Pons (tissue), 1 donor: ENCODE measurements around the gene IRAK2.
"Not testable (repeated sequence)": the region's sequence is repeated elsewhere in the genome, so short reads cannot be mapped to it uniquely, and the experiment has no call there.

ENCODE experiments used
- DNase-seq: peaks from one replicate; pipeline ENCODE4 v3.0.0-alpha.2; 2016; ENCODE audit warnings: low spot score

Gene IRAK2

DNA sequence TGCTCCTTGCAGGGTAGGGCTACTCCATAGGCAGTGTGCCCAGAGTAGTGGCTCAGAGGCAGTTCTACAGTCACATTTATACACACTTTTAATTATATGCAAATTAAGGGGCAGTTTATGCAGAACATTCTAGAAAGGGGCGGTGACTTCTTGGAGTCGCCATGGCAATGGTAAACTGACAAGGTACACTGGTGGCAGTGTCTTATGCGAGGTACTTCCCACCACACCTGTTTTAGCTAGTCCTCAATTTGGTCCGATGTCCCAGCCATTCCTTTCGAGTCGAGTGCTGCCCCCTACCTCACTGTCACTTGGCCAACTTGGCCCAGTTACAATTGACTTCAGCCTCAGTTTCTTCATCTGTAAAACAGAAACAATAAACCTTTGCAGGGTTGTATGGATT, 3.8 kb upstream of the IRAK2 start:
- no peak for DNase-seq

- DNase-seq, result no peak
These were observed 2.5 kb upstream of the IRAK2 start for GRCh38 chr3:10162185-10162584.

DNA sequence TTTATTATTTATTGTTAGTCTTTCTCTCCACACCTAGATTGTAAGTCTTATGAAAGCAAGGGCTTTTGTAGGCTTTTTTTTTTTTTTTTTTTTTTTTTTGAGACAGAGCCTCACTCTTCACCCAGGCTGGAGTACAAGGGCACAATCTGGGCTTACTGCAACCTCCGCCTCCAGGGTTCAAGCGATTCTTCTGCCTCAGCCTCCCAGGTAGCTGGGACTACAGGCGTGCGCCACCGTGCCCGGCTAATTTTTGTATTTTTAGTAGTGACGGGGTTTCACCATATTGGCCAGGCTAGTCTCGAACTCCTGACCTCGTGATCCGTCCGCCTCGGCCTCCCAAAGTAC, 546 bp upstream of the IRAK2 start:
- DNase-seq, result not testable (repeated sequence)

DNA sequence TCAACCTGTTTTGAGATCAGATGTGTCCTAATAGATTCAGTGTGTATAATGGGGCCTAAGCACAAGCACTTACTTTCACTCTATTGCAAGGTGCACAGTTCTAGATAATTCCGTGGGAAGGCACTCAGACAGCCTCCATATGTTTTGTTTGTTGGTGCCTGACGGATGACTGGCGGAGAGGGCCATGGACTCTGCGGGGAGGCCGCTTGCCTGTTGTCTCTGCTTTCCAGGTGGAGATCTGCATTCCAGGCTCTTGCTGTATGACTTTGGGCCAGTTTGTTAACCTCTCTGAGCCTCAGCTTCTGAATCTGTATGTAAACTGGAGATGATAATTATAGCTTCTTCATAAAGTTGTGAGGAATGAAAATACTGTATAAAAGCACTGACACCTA, 1.5 kb downstream of the IRAK2 start:
- DNase-seq, result no peak

GRCh38 chr3:10169000-10169496, 4.3 kb downstream of the IRAK2 start:
- no peak for DNase-seq

DNA sequence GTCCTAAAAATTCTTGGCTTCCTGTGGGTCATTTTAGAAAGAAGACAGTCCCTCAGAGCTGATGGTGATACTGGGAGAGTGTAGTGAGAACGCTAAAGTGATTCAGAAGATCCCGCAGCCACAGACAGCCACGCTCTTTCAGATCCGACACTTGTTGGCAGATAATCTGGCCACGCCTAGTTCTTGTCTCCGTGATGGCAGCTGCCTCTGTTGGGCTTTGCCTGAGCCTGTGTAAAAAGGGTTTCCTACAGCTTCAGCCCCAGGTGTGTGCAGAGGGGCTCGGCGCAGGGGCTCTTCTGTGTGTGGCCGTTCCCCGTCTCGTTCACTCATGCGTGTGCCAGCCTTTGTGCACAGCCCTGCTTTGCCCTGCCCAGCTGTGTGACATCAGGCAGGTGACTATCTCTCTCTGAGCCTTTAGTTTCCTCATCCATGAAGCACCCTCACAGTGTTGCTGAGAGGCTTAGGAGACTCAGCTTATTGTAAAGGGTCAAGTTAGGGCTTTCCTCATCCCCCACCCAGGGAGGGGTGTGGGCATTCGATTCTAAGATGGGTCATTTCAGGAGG, 6.3 kb downstream of the IRAK2 start:
- DNase-seq, result no peak

DNA sequence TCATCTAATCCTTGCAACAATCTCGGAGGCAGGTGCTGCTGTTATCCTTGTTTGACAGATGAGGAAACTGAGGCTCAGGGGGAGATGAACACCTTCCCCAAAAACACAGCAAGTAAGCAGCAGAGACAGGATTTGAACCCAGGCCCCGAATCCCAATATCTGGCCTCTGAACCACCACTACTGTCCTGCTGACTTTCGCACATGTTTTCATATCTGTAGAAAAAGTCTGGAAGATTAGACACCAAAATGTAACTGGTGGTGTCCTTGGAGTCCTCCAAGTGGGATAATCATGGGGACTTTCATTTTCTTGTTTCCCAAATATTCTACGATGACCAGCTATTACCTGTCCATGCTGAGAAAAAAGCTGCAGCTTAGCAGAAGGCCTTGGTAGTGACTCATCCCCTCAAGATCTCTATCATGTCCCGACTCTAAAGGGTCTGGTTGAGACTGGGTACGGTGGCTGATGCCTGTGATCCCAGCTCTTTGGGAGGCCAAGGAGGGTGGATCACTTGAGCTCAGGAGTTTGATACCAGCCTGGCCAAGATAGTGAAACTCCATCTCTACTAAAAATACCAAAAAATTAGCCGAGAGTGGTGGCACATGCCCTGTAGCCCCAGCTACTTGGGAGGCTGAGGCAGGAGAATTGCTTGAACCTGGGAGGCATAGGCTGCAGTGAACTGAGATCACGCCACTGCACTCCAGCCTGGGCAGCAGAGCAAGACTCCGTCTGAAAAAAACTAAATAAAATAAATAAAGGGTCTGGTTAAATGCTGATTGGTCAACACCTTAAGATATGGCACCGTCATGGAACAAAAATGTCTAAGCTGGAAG, 8.6 kb downstream of the IRAK2 start:
- DNase-seq, result no peak

- peak; percentile 91 for DNase-seq
These were observed 9.3 kb downstream of the IRAK2 start for GRCh38 chr3:10173926-10174435.

DNA sequence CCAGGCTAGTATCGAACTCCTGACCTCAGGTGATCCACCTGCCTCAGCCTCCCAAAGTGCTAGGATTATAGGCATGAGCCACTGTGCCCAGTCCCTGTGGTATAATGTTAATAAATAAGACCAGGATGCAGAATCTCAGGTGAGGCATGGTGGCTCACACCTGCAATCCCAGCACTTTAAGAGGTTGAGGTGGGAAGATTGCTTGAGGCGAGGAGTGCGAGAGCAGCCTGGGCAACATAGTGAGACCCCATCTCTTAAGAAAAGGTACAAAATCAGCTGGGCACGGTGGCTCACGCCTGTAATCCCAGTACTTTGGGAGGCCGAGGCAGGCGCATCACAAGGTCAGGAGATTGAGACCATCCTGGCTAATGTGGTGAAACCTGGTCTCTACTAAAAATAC, 10.6 kb downstream of the IRAK2 start:
- not testable (repeated sequence) for DNase-seq

GRCh38 chr3:10176150-10176549, 11.4 kb downstream of the IRAK2 start:
- DNase-seq, result not testable (repeated sequence)

DNA sequence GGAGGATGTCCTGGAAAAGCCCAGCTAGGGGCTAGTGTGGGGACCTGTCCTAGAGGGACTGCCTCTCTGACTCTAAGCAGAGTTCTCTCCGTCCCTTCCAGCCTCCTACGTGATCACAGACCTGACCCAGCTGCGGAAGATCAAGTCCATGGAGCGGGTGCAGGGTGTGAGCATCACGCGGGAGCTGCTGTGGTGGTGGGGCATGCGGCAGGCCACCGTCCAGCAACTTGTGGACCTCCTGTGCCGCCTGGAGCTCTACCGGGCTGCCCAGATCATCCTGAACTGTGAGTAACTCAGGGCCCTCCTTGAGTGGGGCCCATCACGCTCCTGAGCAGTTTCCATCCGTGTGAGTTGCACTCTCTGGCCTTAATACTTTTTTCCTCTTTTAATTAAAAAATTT, 13.0 kb downstream of the IRAK2 start:
- DNase-seq, result no peak

DNA sequence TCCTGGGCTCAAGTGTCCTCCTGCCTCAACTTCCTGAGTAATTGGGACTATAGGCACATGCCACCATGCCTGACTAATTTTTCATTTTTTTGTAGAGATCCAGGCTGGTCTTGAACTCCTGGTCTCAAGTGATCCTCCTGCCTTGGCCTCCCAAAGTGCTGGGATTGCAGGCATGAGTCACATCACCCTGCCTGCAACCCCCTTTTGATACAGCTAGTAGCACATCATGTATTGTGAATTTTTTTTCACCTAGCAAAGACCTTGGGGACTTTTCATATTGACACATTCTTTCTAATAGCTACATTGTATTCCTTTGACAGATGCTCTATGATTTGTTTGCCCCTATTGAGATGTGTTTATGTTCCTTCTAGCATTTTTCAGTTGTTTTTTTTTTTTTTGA, 14.2 kb downstream of the IRAK2 start:
- no peak for DNase-seq

DNA sequence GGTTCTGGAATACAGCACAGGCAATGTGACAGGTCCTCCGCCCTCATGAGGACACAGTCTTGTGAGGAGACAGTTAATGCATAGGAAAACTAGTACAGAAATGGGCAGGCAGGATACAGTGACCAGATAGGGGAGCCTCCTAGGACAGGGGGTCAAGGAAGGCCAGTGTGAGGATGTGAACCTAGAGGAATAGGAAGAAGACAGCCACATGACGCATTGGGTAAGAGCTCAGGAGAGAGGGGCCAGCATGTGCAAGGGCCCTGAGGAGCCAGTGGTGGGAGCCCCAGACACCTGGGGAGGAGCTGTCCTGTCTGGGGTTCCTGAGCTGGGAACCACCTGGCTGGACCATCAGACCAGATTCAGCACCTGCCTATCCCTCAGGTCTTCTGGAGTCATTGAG, 15.6 kb downstream of the IRAK2 start:
- no peak for DNase-seq

- DNase-seq, result no peak
These were observed 16.1 kb downstream of the IRAK2 start for GRCh38 chr3:10180738-10181295.

- DNase-seq, result no peak
These were observed 18.2 kb downstream of the IRAK2 start for GRCh38 chr3:10182950-10183349.

- DNase-seq, result no peak
These were observed 19.5 kb downstream of the IRAK2 start for GRCh38 chr3:10184250-10184649.

GRCh38 chr3:10185804-10186762, 21.4 kb downstream of the IRAK2 start:
- DNase-seq, result peak; percentile 53

DNA sequence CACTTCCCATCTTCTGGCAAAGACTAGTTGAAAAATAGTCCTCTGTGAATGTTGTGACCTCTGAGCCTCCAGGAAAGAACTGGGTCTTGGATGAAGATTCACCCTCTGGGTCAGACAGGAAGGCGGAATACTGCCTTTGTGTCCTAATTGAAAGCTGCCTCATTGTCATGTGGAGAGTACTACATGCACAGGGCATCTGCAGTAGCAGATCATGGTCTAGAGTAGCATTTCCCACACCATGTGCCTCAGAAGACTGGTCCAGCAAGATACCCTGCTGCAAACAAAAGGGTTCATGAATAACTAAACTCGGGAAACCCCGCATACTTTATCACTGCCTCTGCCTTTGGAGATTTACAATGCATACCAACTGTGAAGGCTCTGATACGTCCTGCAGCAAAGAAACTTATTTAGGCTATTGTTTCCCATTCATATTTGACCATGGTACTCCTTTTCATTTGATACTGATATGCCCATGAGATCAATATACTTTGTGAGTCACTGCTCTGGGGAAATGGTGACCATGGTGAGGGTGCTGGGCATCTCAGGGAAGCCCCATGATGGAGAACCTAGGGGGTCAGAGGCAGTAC, 22.7 kb downstream of the IRAK2 start:
- DNase-seq, result peak; percentile 84

GRCh38 chr3:10187944-10188343, 23.2 kb downstream of the IRAK2 start:
- DNase-seq, result no peak

GRCh38 chr3:10188804-10189556, 24.3 kb downstream of the IRAK2 start:
- no peak for DNase-seq
